NCI-H2029 (cell line): Measurements from ENCODE around the gene ANKRD18A.

Source experiments
- DNase-seq: peaks from one replicate; lab custom pipeline; 2025; lab: John Stamatoyannopoulos, UW

The ANKRD18A gene

GRCh38 chr9:38529317-38529716, 91.1 kb downstream of the ANKRD18A start:
- no peak for DNase-seq

- DNase-seq: no peak
These were observed 92.9 kb downstream of the ANKRD18A start for GRCh38 chr9:38527503-38527902.

DNA sequence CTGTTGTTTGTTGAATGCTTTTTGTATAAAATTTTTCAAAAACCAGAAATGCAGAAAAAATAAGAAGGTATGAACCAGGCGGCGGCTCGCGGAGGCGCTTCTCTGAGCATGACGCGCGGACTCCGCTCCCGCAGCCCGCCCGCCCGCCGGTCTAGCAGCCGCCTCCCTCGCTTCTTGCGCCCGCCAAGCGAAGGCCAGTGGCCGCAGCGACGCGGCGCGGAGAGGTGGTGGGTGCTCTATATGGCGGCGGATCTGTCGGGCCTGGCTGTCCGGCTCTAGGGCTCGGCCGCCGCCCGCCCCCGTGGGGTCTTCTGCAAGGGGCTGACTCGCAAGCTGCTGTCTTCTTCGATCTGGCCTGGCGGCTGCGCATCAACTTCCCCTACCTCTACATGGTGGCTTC, 93.8 kb downstream of the ANKRD18A start:
- no peak for DNase-seq

DNA sequence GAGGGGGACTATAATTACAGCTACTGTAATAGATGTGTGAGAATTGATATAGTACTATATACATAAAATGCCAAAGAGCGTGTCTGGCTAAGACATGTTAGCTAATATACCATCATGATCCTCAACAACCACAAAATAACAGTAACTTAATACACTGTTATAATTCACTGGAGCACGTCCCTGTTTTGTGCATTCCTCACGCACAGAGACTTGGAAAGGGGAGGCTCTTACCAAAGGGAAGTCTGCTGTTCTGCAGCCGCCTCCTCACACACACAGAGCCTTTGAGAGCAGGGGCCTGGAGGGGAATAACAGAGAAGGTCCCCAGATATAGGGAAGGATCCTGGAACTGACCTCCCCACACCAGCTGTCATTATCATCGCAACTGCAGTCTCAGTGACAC, 97.3 kb downstream of the ANKRD18A start:
- no peak for DNase-seq

- no peak for DNase-seq
These were observed 98.6 kb downstream of the ANKRD18A start for GRCh38 chr9:38521762-38522161.
